Astrocyte (in vitro differentiated cells and primary cell): ENCODE data around the gene FAM83F.

ENCODE experiments used
- EZH2 ChIP-seq: IDR thresholded peaks from 2 replicates; pipeline ENCODE4 v1.6.1; 2012; ENCODE audit warnings: mild to moderate bottlenecking, low read length, inconsistent platforms; ENCODE audit not compliant: insufficient read depth
- TF ChIP-seq, protein P1 (sequence below): IDR thresholded peaks from 2 replicates; pipeline ENCODE4 v1.5.1; 2011; ENCODE audit warnings: low read depth, mild to moderate bottlenecking, inconsistent platforms, low read length, moderate library complexity; ENCODE audit not compliant: insufficient read depth

DNA sequence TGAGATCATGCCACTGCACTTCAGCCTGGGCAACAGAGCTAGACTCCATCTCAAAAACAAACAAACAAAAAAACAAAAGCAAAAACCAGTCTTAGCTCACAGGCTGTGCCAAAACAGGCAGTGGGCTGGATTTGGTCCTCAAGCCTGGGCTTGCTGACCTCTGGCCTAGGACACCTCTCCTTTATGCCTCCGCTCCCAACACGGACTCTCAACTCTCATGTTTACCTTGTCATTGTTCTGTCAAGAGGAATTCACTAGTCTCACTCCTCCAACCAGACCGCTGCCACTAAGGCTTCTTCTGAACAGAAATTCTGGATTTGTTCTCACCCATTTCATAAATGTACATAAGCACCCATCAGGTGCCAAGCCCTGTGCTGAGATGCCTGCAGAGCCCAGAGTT lies 42.6 kb downstream of the FAM83F start:
- TF ChIP-seq, protein P1, sequence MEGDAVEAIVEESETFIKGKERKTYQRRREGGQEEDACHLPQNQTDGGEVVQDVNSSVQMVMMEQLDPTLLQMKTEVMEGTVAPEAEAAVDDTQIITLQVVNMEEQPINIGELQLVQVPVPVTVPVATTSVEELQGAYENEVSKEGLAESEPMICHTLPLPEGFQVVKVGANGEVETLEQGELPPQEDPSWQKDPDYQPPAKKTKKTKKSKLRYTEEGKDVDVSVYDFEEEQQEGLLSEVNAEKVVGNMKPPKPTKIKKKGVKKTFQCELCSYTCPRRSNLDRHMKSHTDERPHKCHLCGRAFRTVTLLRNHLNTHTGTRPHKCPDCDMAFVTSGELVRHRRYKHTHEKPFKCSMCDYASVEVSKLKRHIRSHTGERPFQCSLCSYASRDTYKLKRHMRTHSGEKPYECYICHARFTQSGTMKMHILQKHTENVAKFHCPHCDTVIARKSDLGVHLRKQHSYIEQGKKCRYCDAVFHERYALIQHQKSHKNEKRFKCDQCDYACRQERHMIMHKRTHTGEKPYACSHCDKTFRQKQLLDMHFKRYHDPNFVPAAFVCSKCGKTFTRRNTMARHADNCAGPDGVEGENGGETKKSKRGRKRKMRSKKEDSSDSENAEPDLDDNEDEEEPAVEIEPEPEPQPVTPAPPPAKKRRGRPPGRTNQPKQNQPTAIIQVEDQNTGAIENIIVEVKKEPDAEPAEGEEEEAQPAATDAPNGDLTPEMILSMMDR, result no peak
- TF ChIP-seq EZH2, result no peak
